GM03348 (cell line): ENCODE data around the gene CCL2.
"Not testable (repeated sequence)": the region's sequence is repeated elsewhere in the genome, so short reads cannot be mapped to it uniquely, and the experiment has no call there.

Experiments used
- DNase-seq: peaks from one replicate; pipeline ENCODE4 v3.0.0; 2012; ENCODE audit warnings: low spot score

CCL2 gene

DNA sequence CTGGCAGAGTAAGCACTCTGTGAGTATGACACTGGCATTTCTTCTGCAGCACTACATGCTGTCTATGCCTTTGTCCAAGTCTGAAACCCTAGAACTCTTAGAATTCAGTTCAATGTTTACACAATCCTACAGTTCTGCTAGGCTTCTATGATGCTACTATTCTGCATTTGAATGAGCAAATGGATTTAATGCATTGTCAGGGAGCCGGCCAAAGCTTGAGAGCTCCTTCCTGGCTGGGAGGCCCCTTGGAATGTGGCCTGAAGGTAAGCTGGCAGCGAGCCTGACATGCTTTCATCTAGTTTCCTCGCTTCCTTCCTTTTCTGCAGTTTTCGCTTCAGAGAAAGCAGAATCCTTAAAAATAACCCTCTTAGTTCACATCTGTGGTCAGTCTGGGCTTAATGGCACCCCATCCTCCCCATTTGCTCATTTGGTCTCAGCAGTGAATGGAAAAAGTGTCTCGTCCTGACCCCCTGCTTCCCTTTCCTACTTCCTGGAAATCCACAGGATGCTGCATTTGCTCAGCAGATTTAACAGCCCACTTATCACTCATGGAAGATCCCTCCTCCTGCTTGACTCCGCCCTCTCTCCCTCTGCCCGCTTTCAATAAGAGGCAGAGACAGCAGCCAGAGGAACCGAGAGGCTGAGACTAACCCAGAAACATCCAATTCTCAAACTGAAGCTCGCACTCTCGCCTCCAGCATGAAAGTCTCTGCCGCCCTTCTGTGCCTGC, at the start of gene CCL2:
Gene CCL2, plus strand, starts transcription at position 635 of the 730 bp plus-strand sequence. Its CDS starts 65 bp downstream, at position 700.
- peak; percentile 81 for DNase-seq

DNA sequence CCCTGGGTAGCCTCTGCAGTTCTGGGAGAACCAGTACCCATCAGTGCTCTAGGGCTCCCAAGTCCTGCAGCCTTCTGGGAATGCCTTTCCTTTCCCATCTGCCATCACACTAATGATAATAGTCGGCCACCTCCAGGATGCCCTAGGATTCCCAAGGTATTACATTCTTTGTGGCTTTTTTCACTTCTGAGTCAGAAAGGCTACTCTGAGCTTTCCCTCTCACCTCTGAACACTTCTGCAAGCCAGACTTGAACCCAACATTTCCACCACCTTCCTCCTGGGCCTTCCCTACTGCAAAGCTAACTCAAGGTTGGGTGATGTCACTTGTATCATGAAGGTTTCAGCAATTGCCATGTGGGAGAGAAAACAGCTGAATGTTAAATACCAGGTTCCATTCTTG, 49.7 kb upstream of the CCL2 start:
- DNase-seq, result no peak

DNA sequence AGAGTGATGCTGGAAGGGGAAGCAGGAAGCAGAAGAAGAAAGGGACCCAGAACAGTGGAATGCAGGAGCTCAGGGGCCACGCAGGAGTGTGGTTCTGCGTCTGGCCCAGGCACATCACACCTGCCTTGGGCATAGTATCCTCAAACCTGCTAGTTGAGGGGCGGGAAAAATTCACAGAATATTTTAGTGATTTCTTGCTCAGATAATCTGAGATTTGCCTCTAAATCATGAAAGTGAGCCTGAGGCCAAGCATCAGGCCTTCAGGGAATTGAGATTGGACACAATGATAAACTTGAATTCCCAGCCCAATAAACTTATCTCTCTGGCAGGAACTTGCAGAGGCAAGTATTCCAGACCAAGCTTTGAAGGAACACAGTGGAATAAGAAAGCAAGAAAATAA, 48.5 kb upstream of the CCL2 start:
- no peak for DNase-seq

DNA sequence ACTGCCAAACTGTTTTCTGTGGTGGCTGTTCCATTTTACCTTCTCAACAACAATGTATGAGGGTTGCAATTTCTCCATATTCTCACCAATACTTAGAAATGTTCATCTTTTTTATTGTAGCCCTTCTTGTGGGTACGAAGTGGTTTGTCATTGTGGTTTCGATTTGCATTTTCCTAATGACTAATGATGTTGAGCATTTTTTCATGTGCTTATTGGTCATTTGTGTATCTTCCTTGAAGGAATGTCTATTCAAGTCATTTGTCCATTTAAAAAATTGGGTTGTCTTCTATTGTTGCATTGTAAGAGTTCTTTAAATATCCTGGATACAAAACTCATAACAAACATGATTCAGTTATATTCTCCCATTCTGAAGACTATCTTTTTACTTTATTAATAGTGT, 47.5 kb upstream of the CCL2 start:
- no peak for DNase-seq

DNA sequence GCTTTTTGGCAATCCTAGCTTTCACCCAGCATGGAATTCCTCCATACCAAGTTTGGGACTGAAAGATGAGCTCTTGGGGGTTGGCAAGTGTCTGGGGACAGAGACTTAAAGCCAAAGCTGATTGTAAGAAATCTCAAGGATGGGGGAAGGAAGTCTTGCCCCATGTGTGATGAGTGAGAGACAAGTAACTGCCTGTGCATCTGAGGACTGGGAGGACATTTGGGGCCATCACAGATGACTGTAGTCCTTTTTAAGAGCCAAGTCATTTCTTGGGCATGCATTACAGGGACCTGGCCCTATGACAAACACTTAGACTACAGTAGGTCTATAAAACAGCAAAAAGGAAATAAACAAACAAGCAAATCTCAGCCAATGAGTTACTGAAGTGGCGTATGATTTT, 36.3 kb upstream of the CCL2 start:
- DNase-seq, result no peak

DNA sequence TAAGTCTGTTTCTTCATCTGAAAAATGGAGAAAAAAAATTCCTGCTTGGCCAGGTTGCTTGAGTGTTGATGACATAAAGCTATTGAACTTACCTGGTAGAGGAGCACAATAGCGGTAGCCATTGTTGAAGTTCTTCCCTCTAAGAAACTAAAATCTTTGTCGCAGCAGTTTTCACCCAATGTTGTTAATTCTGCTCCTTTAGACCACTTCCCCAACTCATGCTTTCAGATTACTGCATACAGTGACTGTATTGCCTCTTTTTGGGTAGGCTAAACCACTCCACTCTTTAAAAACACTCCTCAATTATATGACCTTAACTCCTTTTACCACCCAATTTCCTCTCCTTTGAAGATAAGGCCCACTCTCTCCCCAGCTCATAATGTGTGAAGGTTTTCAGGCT, 35.7 kb upstream of the CCL2 start:
- DNase-seq, result no peak

DNA sequence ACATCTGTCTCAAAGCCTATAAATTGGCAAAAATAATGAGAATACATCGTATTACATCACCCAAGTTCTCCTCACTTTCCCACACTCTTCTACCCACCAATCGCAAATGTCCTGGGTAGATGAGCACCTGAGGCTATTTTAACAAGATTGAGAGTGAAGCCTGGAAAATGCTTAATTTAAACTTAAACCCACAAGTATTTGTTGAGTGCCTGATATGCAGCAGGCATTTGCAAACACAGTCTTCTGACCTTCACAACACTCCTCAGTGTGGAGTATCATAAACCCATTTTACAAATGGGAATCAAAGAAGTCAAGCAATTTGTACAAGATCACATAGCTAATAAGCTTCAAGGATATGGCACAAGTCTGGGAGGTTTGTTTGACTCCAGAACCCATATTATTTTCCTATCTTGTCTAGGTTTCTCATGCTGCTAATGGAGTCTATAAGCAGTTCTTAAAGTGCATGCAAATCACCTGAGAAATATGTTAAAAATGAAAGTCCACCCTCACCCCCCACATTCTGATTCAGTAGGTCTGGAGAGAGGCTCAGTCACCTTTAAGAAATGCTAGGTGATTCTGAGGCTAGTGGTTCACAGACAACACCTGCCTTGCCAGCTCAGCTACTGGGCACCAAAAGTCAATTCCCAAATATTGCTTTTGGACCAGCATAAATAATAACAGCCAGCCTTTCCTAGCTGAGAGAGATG, 34.9 kb upstream of the CCL2 start:
- DNase-seq, result no peak

DNA sequence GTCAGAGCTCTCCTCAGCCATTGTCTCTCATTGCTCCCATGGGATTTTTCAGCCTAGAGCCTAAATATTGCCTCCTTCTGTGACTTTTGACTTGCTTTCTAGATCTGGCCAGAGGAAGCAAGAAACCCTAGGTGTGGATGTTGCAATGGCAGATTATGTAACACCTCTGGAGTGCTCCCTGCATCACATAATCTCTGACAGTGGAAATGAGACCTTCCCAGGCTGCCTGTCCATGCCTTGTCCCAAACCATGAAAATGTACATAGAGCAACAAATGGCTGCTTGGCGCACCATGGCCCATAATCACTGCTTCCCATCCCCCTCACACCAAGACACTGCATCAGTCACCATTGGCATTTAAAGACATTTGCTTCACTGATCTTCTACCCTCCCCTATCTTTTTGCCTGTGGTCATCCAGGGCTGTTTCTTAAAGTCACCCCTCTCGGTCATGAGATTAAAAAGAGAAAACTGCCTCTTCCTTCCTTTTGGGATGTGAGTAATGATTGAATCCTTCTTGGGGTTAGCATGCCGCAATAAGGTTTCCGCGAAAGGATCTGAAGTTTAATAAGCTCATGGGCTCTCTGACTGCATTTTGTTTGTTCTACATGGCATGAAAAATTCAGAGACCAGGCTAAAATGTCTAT, 34.2 kb upstream of the CCL2 start:
- DNase-seq, result no peak

DNA sequence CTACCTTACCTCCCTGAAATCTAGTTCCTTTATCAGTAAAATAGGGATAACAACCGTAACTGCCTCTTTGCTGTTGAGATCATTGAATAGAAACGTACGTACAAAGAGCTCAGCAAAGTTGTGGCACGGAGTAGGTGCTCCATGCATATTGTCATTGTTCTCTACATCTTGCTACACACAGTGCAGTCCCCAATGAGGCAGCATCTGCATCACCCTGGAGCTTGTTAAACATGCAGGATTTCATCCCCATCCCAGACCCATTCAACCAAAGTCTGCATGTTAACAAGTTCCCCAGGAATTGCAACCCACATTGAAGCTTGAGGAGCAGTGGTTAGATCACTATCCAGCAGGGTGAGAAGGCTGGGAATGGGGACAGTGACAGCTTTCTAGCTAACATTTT, 33.7 kb upstream of the CCL2 start:
- no peak for DNase-seq

DNA sequence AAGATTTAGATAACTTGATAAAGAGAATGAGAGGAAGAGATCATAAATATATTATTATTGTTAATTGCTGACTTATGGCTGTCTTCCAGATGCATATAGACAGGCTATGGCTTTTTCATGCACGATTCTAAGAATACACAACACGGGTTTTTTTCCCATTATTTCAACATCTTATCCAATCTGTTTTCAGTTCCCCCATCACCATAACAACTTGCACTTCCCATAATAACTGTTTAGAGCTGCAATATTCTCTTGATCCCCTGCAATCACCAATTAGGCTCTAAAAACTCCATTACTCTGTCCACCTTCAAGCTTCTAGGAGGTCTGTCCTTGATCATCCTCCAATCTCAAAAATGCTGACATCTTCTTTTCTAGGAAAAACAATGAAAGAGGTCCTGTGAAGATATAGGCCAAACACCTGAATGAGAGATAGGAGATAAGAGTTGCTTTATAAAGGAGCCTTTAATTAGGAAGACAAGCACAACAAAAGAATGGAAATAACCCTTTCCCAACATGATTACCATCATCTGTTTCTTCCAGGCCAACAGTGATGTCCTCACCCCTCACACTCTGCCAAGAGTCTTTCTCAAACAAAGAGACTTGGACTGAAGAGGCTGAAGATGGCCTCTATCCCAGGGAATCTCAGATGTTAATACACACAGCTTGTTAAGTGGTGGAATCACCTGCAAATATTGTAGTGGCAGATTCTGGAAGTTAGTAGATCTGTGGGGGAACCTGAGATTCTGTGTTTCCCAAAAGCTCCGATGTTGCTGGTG, 32.2 kb upstream of the CCL2 start:
- no peak for DNase-seq

DNA sequence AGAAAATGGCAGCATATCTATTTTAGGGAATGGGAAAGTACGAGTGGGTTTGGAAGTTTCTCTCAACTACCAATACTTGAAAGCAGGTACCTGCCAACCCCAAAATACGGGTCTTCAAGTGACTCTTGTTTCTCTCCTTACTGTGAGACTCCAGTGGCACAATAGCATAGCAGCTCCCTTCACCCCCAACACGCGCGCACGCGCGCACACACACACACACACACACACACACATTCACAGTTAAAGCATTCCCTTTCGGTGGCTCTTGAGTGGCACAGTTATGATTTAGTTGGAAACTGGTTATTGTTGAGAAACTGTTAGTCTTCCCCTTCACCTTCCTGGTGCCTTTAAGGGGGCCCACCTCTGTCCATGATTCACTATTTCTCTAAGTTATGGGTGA, 30.0 kb upstream of the CCL2 start:
- DNase-seq, result no peak

DNA sequence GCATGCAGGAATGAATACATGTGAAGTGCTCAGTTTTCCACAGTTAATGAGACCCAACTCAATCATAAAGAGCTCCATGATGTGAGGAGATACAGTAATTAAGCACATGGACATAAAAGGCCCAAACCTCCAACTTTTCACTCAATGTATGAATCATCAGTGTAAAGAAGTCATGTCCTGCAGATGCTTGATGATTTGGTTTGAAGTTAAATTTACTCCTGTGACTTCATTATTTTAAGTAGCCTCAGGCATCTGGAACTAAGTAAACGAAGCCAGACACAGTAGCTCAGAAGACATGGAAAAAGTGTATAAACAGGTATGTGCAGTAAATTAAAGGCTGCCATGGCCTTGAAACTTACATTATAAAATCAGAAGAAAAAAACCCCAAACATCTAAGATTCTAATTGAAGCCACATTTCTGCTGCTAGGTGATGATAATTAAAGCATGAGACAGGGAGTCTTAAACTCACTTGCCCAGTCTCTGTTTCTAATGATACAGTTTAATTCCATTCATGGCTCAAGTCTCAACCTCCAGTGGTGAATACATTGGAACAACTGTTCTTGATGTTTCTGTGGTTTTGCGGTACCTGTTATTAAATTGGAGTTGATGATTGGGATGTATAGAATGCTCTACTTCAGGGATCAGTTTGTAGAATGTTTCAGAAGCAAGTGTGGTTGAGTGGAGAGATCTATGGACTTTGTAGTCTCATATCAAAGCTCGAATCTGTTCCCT, 28.9 kb upstream of the CCL2 start:
- no peak for DNase-seq

DNA sequence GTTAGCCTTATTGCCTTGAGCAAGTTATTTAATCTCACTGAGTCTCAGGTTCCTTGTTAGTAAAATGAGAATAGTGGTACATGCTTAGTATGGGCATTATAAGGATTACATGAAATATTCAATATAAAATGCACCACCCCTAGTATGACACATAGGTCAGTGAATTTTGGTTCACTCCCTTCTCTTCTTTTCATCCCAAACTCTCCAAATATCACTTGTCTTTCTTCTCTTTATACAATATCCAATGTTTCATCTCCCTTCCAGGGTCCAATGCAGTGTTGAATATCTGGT, 28.4 kb upstream of the CCL2 start:
- no peak for DNase-seq

DNA sequence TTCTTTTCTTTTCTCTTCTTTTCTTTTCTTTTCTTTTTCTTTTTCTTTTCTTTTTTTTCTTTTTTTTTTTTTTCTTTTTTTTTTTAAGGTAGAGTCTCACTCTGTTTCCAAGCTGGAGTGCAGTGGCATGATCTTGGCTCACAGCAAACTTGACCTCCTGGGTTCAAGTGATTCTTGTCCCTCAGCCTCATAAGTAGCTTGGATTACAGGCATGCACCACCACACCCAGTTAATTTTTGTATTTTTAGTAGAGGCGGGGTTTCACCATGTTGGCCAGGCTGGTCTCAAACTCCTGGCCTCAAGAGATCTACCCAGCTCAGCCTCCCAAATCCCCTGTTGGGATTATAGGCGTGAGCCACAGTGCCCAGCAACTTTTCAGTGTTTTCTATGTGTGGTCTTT, 27.8 kb upstream of the CCL2 start:
- DNase-seq, result not testable (repeated sequence)

DNA sequence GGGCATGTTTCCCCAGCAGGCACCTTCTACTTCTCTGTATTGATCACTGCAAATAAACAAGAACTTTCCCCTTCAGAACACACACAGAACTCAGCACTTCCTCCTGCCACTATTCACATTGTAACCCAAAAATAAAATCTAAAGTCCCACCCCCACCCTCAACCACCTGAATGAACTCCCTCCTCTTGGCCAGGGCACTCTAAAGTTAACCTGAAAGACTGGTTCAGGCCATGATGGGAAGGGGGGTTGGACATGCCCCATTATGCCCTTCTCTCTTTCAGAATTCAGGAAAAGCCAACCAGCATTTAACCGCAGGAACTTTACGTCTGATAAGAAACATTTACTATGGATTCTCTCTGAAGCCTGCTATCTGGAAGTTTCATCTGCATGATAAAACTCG, 27.4 kb upstream of the CCL2 start:
- DNase-seq, result no peak

DNA sequence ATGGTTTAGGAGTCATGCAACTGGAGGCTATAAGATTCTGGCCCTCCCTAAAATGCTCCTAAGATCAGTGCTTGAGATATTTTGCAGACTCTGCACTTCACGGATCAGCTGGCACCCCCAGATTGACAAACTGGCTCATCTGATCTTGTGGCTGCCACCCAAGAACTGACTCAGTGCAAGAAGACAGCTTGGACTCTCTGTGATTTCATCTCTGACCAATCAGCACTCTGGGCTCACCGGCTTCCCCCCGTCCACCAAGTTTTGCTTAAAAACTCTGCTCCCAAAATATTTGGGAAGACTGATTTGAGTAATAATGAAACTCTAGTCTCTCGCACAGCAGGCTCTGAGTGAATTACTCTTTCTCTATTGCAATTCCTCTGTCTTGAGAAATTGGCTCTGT, 26.3 kb upstream of the CCL2 start:
- no peak for DNase-seq

DNA sequence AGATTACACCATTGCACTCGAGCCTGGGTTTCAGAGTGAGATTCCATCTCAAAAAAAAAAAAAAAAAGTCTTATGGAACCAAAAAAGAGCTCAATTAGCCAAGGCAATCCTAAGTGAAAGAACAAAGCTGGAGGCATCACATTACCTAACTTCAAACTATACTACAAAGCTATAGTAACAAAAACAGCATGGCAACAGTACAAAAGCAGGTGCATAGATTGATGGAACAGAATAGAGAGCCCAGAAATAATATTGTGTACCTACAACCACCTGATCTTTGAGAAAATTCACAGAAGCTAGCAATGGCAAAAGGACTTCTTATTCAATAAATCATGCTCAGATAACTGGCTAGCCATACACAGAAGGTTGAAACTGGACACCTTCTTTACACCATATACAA, 24.7 kb upstream of the CCL2 start:
- DNase-seq, result no peak

DNA sequence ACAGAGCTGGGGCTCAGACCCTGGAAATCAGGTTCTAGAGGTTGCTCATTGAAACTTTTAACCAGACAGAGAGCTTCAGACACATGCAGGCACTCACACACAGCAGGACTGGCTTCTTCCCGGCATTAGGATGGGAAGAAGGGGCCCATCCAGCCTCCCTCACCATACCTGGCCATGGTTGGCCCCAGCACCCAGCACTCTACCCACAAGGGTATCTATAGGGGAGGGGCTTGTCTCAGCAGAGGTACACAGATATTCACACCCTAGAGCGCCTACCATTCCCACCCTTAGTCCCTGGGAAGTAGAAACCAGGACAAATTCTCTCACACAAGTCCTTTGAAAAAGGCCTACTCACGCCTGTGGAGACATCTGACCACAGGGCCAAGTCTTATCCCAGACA, 20.5 kb upstream of the CCL2 start:
- DNase-seq, result no peak

DNA sequence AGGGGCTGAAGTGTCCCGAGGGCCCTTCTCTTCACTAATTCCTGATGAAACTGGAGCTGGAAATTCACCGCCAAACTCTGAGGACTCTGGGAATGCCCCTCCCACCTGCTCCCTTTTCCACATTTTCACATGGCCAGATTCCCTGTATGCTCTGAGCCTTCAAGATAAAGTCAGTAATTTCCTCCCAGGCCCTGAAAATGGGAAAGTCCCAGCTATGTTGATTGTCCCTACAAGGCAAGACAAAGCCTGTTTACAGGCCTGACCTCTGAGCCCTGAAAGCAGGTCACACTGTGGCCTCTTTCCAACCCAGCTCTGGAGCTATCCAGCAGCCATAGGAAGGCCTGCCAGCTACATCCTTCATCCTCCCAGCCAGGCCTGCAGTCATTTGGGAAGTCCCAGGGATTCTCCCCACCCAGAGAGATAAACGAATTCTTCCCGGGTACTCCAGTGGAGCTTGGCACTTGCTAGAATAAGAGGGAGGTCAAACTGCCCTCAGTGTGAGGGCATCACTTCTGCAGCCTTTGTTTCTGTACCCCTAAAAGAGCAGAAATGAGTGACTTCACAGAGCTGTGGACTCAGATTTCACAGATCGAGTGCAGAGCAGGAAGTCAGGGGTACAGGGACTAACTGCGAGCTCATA, 19.6 kb upstream of the CCL2 start:
- DNase-seq, result peak; percentile 22

DNA sequence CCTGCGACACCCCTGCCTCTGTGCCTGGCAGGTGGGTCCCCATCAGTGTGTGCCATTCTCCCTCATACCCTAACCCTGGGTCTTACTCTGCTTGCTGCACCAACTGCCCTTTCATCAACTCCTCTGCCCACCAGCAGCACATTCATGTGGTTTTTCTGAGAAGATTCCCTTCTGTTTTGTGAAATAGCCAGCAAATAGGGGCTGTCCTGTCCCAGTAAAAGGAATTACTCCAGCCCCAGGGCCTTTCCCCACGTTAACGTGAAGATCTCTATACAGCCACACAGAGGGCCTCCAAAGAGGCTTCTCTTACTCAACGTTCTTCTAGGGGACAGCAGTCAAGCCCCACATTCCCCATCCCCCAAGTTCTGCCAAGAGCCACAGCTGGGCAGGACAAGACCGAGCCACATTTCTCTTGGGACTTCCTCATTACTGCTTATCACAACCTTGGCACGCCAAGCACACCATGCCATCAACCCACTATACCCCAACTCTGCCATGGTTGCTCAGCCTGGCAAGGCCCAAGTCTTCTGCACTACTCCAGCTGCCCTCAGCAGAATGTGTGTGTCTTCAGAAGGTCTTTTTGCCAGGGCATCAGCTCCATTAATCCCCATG, 18.7 kb upstream of the CCL2 start:
- DNase-seq, result no peak

DNA sequence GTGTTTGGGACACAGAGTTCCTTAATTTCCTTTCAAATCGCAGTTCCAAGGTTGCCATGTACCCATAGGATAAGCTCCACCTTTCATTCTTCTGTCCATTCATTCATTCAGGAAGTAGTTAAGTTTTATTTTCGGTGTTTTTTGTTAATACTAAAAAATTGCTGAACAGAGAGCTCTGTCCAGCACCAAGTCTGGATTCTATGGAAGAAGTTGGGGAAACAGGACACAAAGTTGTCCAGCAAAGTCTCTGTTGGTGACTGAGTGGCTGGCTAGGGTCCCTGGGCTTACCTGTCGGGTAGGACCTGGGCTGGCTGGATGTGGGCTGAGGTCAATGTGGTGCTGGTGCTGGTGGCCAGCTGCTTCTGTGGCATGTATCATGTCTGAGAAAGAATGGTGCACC, 17.6 kb upstream of the CCL2 start:
- DNase-seq, result no peak
